GM21360 (cell line): ENCODE measurements around the gene RELCH.

Experiments used
- ATAC-seq: cut with Tn5 transposase; IDR thresholded peaks from one replicate; pipeline ENCODE4 v1.9.1; 2021; ENCODE audit warnings: mild to moderate bottlenecking, moderate library complexity; ENCODE audit not compliant: unreplicated experiment

RELCH gene

DNA sequence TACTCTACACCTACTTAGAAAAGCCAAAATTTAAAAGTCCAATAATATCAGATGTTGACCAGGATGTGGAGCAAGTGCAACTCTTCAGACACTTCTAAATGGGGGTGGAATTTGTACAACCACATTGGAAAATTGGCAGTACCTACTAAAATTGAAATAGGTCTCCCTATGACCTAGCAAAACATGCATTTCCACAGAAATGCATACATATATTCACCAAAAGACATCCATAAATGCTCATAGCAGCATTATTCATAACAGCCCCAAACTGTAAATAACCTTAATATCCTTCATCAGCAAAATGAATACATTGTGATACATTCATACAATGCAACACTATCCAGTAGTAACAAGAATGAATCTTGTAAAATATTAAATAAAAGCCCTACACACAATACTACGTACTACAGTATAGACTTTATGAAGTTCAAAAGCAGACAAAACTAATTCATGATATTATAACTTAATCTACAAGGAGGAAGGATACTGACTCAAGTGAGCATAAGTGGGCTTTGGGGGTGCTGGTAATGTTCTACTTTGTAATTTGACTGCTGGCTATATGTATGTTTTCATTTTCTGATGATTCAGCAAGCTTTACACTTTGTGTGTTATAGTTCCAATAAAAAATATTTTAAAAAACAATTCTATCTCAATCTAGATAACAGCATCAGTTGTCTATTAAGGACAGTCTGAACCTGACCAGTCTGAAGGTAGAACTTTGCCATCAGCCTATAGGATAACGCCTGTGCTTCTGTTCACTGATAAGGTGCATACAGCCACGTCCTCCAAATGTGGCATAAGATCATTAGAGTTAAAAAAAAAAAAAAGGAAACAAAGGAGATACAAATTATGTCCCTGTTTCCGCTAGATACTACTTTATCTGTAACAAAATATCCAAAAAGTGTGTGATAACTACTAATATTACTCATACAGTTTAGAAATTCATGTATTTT, 131.4 kb downstream of the RELCH start:
- ATAC-seq: no peak

DNA sequence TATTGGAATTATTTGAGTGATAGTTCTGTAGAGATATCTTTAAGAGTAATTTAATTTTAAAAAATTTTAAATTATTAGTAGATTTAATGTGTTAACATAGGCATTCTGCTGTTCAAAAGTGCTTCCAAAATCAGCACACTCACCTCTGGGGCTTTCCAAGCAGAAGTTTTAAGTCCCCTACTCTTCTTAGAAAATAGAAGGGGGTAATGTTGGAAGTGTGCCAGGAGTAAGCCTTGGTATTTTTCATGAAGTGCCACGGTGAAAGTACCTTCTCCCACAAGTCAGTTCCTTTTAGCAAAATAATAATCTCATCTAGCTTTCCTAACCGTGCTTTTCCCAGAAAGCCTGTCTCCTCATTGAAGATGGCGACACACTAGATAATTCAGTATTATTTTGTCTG, 134.1 kb downstream of the RELCH start:
- ATAC-seq: no peak

DNA sequence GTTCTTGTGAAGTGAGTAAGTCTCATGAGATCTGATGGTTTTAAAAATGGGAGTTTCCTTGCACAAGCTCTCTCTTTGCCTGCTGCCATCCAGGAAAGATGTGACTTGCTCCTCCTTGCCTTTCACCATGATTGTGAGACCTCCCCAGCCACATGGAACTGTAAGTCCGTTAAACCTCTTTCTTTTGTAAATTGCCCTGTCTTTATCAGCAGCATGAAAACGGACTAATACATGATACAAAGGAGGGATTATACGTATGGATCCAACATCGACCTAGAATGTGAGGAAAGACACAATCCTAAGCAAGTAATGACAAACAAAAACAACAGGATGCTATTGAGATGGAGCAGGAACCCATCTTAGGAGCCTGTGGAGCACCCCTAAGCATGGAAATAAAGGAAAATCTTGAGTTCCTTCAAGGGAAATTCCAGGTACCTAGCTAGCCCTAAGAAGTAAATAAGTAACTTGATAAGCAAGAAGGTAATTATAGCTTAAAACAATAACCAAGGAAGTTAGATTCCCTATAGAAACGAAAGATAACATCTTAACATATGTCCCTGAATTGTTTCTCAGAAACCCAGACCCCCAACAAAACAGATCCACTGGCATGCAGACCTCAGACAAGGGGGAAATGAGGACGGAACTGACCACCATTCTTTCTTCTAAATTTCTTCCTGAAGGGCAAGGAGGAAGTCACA, 136.6 kb downstream of the RELCH start:
- ATAC-seq: no peak

DNA sequence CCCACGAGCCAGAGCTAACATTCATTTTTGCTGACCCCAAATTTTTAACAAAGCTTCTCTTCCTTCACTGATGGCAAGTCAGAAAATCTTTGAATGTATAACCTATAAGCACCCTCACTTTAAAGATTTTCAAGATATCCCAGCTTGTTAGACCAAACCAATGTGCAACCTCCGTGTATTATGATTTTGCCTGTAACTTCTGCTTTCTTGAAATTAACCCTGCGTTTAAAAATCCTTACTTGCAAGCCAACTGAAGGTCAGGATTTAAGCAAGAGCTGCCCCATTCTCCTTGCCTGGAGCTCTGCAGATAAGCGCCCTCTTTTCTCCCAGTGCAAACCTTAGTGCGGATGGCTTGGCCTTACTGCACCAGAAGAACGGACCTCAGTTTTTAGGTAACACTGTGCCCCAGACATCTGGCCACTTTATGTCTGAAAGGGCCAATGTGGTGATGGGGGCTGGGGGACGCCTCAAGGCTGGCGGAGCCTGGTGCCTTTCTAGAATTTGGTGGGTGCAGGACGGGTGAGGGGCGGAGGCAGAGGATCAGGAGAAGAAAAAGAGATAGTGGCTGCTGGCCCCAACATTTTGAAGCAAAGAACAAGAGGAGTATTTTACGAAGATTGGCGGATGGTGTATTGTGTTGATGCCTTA, 137.2 kb downstream of the RELCH start:
- no peak for ATAC-seq

DNA sequence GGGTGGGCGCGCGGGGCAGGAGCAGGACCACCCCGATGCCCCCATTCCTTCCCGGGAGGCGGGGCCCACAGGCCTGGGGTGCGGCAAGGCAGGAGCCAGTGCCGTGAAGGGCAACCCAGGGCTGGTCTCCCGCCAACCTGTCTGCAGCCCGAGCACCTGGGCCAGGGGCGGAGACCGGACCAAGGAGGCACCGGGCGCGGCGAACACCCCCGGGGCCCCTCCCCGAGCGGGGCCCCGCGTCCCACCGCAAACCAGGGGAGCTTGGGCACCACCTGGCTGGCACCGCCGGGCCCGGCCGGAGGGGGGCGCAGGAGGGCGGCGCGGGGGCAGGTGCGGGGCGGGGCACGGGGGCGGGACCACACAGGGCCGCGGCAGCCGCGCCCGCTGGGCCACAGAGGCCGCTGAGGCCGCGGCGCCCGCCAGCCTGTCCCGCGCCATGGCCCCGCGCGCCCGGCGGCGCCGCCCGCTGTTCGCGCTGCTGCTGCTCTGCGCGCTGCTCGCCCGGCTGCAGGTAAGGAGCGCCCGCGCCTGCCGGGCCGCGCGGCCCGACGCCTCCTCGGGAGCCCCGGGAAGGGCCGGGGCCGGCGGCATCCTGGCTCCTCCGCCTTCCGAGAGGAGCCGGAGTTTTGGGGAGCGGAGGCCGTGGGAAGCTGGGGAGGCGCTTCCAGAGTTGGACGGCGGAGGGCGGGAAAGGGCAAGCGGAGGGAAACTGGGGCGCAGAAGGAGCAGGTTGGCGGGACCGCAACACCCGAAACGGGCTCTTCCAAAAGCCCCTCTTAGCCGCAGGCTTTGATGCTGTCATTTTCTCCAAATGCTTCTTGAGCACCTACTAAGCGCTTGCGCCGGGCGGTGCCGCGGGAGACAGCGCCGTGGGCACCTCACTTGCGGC, 138.1 kb downstream of the RELCH start, which contains the start of gene TNFRSF11A:
TNFRSF11A (plus strand) TSS at position 394 of the 889 bp plus-strand sequence; CDS start at position 437, 43 bp downstream.
- peak; percentile 75 for ATAC-seq

- no peak for ATAC-seq
Observed at GRCh38 chr18:62325806-62326645, 139.0 kb downstream of the RELCH start.

DNA sequence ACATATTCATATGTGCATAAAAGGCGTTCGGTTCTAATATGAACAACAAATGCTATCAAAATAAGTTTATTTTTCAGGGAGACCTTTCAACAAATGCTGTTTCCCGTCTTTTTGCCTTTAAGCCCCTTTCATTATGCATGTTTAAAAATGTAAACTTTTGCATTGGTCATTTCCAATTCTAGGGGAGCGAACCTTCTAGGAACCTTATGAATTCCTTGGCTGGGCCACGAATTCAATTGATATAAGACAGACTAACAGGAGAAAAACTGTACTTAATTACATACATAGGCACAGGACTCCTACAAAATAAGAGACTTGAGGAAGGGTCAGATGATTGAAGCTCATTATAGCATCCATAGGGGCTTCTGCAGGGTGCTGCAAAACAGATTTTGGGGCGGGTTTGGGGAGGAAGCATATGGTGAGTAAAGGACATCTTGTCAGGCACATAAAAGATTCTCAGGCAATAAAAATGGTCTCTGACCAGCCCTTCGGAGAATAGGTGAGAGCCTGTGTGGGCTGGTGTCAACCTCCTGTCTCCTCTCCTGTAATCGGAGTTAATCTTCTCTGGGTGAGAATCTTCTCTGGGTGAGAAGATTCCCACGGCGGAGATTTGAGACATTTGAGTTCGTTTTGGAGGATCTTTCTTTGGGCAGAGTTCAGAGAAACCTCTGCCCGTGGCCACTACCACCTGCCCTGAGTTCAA, 139.7 kb downstream of the RELCH start:
- no peak for ATAC-seq

- ATAC-seq: no peak
Observed at GRCh38 chr18:62327977-62328376, 140.9 kb downstream of the RELCH start.

DNA sequence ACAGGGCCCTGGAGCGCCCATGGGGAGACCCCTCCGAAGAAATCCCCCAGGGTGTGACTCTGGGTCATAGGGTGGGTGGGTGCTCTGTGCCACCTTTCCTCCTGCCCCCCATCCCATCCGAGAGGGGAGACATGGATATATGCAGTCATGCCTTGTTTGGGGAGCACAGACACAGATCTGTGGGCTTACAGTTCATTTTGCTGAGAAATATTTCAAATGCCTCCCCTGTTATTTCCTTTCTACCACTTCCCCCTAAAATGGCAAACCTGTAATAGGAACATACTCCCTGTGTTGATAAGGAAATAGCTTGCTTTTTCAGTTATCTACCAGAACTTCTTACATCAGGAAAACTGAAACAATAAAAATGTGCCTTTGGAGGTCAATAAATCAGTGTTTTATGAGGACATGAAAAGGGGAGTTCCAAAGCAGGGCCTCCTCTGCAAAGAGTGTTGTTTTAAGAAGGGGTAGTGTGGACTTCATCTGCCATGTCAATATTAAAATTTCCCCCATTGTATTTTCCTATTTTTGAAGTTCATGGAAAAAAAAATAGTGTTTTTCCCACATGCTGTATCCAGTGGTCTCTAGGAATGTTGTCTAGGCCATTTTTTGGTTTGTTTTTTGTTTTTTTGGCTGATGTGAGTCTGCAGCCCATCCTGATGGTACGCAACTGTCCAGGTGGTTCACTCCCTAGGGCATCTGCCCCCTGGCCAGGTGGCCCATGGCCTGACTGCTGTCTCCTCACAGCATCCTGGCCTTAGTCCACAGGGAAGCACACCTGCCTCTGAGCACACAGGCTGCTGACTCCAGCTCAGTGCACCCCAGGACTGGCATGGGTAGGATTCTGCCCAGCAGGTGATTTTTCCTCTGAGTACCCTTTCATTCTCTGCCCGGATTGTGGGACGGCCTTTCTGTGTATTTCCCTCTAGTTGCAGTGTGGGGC, 141.8 kb downstream of the RELCH start:
- ATAC-seq: no peak

DNA sequence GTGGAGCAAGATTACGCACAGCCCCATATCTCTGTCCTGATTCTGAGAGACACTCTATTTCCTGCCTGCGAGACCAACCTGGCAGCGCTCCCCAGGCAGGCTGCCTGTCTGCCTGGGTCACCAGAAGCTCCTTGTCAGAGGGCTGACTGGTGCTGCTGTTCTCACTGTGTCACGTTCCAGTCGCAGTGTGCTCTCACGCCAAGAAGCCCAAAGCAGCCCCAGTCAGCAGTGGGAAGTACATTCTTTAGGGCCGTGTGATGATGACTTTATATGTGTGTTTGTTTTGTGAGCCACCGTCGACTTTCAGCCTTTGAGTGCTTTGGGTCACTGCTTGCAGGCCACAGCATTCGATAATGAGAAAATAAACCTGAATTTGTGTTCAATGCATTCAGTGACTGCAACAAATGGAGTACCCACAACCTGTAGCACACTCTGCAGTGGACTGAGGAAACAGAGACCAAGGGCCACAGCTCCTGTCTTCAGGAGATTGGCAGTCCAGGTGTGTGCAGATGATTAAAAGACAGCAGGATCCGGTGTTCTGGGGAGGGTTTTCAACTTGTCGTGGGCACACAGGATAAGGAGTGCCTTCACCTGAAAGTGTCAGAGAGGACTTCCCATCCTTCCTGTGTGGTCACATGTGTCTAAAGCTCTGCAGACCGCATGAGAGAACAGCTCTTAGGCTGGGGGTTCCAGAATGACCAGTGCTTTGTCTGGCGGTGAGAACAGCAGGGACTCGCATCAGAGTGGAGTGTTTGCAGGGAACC, 142.8 kb downstream of the RELCH start:
- ATAC-seq: no peak

- ATAC-seq: no peak
Observed at GRCh38 chr18:62330650-62331049, 143.6 kb downstream of the RELCH start.

DNA sequence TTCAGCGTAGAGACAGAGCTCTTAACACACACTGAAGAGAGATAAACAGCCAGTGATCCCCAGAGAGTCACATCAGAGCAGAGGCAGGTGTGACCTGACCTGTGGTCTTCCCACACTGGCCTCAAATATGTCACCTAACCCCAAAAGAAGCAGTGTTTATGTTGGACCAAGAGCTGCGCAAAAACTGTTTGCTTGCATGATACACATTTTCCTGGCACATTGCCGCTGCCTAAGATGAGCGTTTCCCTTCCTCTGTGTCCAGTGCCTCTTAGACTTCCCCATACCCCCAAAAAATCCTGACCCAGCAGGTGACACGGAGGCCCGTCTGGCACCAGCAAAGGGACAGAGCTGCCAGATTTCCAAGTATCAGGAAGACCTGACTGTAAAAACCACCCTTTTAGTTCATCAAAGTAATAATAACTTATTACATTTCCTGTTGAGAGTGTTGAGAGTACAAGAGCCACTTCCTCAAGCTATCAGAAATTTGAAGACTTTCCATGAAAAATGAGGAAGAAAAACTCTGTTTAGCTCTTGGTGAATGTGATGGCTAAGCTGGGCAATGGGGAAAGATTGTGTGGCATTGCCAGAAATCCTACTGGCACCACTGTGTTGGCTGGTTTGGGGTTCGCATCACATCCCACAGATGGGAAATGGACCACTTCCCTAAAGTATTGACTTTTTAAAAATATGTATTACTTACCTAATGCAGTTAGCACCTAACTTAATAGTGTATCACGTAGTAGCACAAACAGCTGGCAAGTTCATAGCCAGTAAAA, 144.7 kb downstream of the RELCH start:
- ATAC-seq: no peak

- ATAC-seq: no peak
Observed at GRCh38 chr18:62332431-62332830, 145.4 kb downstream of the RELCH start.

GRCh38 chr18:62332964-62333695, 146.1 kb downstream of the RELCH start:
- no peak for ATAC-seq

DNA sequence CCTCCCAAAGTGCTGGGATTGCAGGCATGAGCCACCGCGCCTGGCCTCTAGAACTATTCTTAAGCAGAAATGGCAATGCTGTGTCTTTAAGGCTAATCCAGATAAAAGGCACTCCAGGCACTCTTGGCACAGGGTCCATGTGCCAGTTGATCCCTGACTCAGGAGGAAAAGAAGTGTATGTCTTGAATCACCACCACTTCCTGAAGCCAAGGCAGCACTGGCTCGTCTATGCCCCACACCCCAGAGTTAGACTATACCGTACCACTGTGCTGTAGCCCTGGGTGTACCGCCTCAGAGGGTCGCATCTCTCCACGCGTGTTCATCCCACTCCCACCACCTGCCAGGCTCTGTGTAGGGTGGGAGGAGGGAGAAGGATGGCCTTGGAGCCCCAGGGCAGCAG, 147.1 kb downstream of the RELCH start:
- ATAC-seq: no peak

DNA sequence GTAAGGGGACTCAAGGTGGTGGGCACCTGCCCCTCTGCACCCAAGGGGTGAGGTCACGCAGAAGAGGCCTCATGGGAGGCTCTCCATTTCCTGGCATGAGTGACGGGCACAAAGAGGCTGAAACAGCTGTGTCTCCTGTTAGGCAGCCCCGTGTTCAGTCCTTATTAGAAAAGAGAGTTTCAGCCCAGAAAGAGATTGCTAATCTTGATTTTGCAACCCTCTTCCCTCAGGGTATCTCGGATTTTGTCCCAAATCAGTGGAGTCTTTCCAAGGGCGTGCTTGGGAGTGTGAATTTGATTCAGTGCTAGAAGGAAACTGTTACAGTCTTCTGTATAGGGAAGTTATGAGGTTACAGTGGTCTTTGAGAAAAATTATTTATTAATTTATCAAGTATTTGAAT, 148.4 kb downstream of the RELCH start:
- ATAC-seq: no peak
